Activated T-cell treated with anti-CD3 and anti-CD28 coated beads for 4 hours (primary cell): ENCODE measurements around the gene GNAT1.

Experiments used
- DNase-seq: peaks from one replicate; pipeline ENCODE4 v3.0.0-alpha.2; 2020

The GNAT1 gene

GRCh38 chr3:50190936-50191660, at the start of gene GNAT1:
GNAT1 (plus strand) TSS chr3:50191610; CDS start chr3:50191726, 116 bp downstream.
- no peak for DNase-seq

- DNase-seq = no peak
These were observed 45.0 kb upstream of the GNAT1 start for GRCh38 chr3:50146316-50146901.

GRCh38 chr3:50147016-50147415, 44.4 kb upstream of the GNAT1 start:
- DNase-seq = no peak

- DNase-seq = no peak
These were observed 44.0 kb upstream of the GNAT1 start for GRCh38 chr3:50147447-50147846.

- no peak for DNase-seq
These were observed 43.5 kb upstream of the GNAT1 start for GRCh38 chr3:50147861-50148260.

- no peak for DNase-seq
These were observed 41.0 kb upstream of the GNAT1 start for GRCh38 chr3:50150404-50150750.

- no peak for DNase-seq
These were observed 40.3 kb upstream of the GNAT1 start for GRCh38 chr3:50150863-50151686.

- no peak for DNase-seq
These were observed 39.7 kb upstream of the GNAT1 start for GRCh38 chr3:50151728-50152127.

GRCh38 chr3:50153782-50154475, 37.5 kb upstream of the GNAT1 start:
- DNase-seq = no peak

GRCh38 chr3:50154476-50154839, 37.0 kb upstream of the GNAT1 start:
- DNase-seq = no peak

GRCh38 chr3:50154840-50155490, 36.4 kb upstream of the GNAT1 start, which contains the start of gene SEMA3F:
SEMA3F (plus strand) TSS chr3:50155324; CDS start chr3:50159623, 4,299 bp downstream.
- peak; percentile 58 for DNase-seq

- DNase-seq = no peak
These were observed 35.9 kb upstream of the GNAT1 start for GRCh38 chr3:50155491-50155878.

GRCh38 chr3:50155891-50156290, 35.5 kb upstream of the GNAT1 start:
- DNase-seq = no peak

GRCh38 chr3:50156549-50157493, 34.6 kb upstream of the GNAT1 start:
- DNase-seq = no peak

- no peak for DNase-seq
These were observed 33.4 kb upstream of the GNAT1 start for GRCh38 chr3:50157827-50158529.

GRCh38 chr3:50158530-50159146, 32.8 kb upstream of the GNAT1 start:
- no peak for DNase-seq

- DNase-seq = no peak
These were observed 30.8 kb upstream of the GNAT1 start for GRCh38 chr3:50160561-50160983.

- no peak for DNase-seq
These were observed 30.1 kb upstream of the GNAT1 start for GRCh38 chr3:50161320-50161719.

GRCh38 chr3:50162034-50162883, 29.2 kb upstream of the GNAT1 start:
- DNase-seq = no peak
